ENCODE data around the gene ZBTB9. TPM values are rescaled to one million over a fixed set of nuclear protein-coding genes. Genes with fewer than 3 reads are reported as not detected.

Gene ZBTB9
- polyA plus RNA-seq, 2 of the 4 experiments (the other 2 are of a cell fraction): 6.9 to 9.9 TPM

Small RNA genes within 50 kb of the gene (small RNA-seq; reads per million reads assigned to genes)
- gene ZBTB9: 0 reads per million in 6 experiments

Other genes starting within 250 kb of the ZBTB9 start
- 15.9 and 16.5 TPM in 2 replicates for gene HSD17B8, start 249.9 kb upstream of the ZBTB9 start, polyA plus RNA-seq (2011; rRNA removed)
- gene HSD17B8, start 249.9 kb upstream of the ZBTB9 start, polyA plus RNA-seq (2017; fragmentation: RNase III; extraction: RNeasy Plus Mini Kit Qiagen cat#74134 plus additional on column Dnase treatment): 9.3 to 9.6 TPM (median 9.5 TPM) in 3 replicates
- 12.7 and 14.6 TPM in 2 replicates for gene RING1, start 246.1 kb upstream of the ZBTB9 start, polyA plus RNA-seq (2011; rRNA removed)
- 31.4 to 39.0 TPM (median 35.0 TPM) in 3 replicates for gene RING1, start 246.1 kb upstream of the ZBTB9 start, polyA plus RNA-seq (2017; fragmentation: RNase III; extraction: RNeasy Plus Mini Kit Qiagen cat#74134 plus additional on column Dnase treatment)
- gene VPS52, start 182.7 kb upstream of the ZBTB9 start, polyA plus RNA-seq (2011; rRNA removed): 38.9 and 44.3 TPM in 2 replicates
- gene VPS52, start 182.7 kb upstream of the ZBTB9 start, polyA plus RNA-seq (2017; fragmentation: RNase III; extraction: RNeasy Plus Mini Kit Qiagen cat#74134 plus additional on column Dnase treatment): 22.8 to 28.0 TPM (median 22.8 TPM) in 3 replicates
- 3,426 and 3,692 TPM in 2 replicates for gene RPS18, start 182.5 kb upstream of the ZBTB9 start, polyA plus RNA-seq (2011; rRNA removed)
- 3,611 to 3,881 TPM (median 3,639 TPM) in 3 replicates for gene RPS18, start 182.5 kb upstream of the ZBTB9 start, polyA plus RNA-seq (2017; fragmentation: RNase III; extraction: RNeasy Plus Mini Kit Qiagen cat#74134 plus additional on column Dnase treatment)
- 0.54 and 0.74 TPM in 2 replicates for gene B3GALT4, start 177.5 kb upstream of the ZBTB9 start, polyA plus RNA-seq (2011; rRNA removed)
- gene B3GALT4, start 177.5 kb upstream of the ZBTB9 start, polyA plus RNA-seq (2017; fragmentation: RNase III; extraction: RNeasy Plus Mini Kit Qiagen cat#74134 plus additional on column Dnase treatment): 0.24 to 0.41 TPM (median 0.27 TPM) in 3 replicates
- 35.1 TPM in 2 replicates for gene WDR46, start 165.3 kb upstream of the ZBTB9 start, polyA plus RNA-seq (2011; rRNA removed)
- 88.4 to 91.2 TPM (median 89.6 TPM) in 3 replicates for gene WDR46, start 165.3 kb upstream of the ZBTB9 start, polyA plus RNA-seq (2017; fragmentation: RNase III; extraction: RNeasy Plus Mini Kit Qiagen cat#74134 plus additional on column Dnase treatment)
- gene PFDN6, start 165.0 kb upstream of the ZBTB9 start, polyA plus RNA-seq (2011; rRNA removed): 61.2 and 84.6 TPM in 2 replicates
- 117 to 138 TPM (median 120 TPM) in 3 replicates for gene PFDN6, start 165.0 kb upstream of the ZBTB9 start, polyA plus RNA-seq (2017; fragmentation: RNase III; extraction: RNeasy Plus Mini Kit Qiagen cat#74134 plus additional on column Dnase treatment)
- gene RGL2, start 155.6 kb upstream of the ZBTB9 start, polyA plus RNA-seq (2011; rRNA removed): 11.6 and 12.9 TPM in 2 replicates
- 9.6 to 13.9 TPM (median 12.9 TPM) in 3 replicates for gene RGL2, start 155.6 kb upstream of the ZBTB9 start, polyA plus RNA-seq (2017; fragmentation: RNase III; extraction: RNeasy Plus Mini Kit Qiagen cat#74134 plus additional on column Dnase treatment)
- 16.8 and 17.1 TPM in 2 replicates for gene TAPBP, start 140.5 kb upstream of the ZBTB9 start, polyA plus RNA-seq (2011; rRNA removed)
- gene TAPBP, start 140.5 kb upstream of the ZBTB9 start, polyA plus RNA-seq (2017; fragmentation: RNase III; extraction: RNeasy Plus Mini Kit Qiagen cat#74134 plus additional on column Dnase treatment): 32.2 to 40.0 TPM (median 37.5 TPM) in 3 replicates
- gene ZBTB22, start 136.8 kb upstream of the ZBTB9 start, polyA plus RNA-seq (2011; rRNA removed): 3.2 and 4.2 TPM in 2 replicates
- gene ZBTB22, start 136.8 kb upstream of the ZBTB9 start, polyA plus RNA-seq (2017; fragmentation: RNase III; extraction: RNeasy Plus Mini Kit Qiagen cat#74134 plus additional on column Dnase treatment): 5.1 to 8.4 TPM (median 8.3 TPM) in 3 replicates
- gene DAXX, start 131.6 kb upstream of the ZBTB9 start, polyA plus RNA-seq (2011; rRNA removed): 20.3 and 24.4 TPM in 2 replicates
- 34.5 to 45.8 TPM (median 41.3 TPM) in 3 replicates for gene DAXX, start 131.6 kb upstream of the ZBTB9 start, polyA plus RNA-seq (2017; fragmentation: RNase III; extraction: RNeasy Plus Mini Kit Qiagen cat#74134 plus additional on column Dnase treatment)
- 23.0 and 23.9 TPM in 2 replicates for gene KIFC1, start 62.8 kb upstream of the ZBTB9 start, polyA plus RNA-seq (2011; rRNA removed)
- 29.1 to 33.7 TPM (median 30.5 TPM) in 3 replicates for gene KIFC1, start 62.8 kb upstream of the ZBTB9 start, polyA plus RNA-seq (2017; fragmentation: RNase III; extraction: RNeasy Plus Mini Kit Qiagen cat#74134 plus additional on column Dnase treatment)
- gene PHF1, start 43.6 kb upstream of the ZBTB9 start, polyA plus RNA-seq (2011; rRNA removed): 14.0 and 21.2 TPM in 2 replicates
- 16.6 to 21.6 TPM (median 21.4 TPM) in 3 replicates for gene PHF1, start 43.6 kb upstream of the ZBTB9 start, polyA plus RNA-seq (2017; fragmentation: RNase III; extraction: RNeasy Plus Mini Kit Qiagen cat#74134 plus additional on column Dnase treatment)
- 98.9 and 106 TPM in 2 replicates for gene CUTA, start 36.5 kb upstream of the ZBTB9 start, polyA plus RNA-seq (2011; rRNA removed)
- gene CUTA, start 36.5 kb upstream of the ZBTB9 start, polyA plus RNA-seq (2017; fragmentation: RNase III; extraction: RNeasy Plus Mini Kit Qiagen cat#74134 plus additional on column Dnase treatment): 171 to 175 TPM (median 172 TPM) in 3 replicates
- 2.2 and 3.6 TPM in 2 replicates for gene SYNGAP1, start 34.5 kb upstream of the ZBTB9 start, polyA plus RNA-seq (2011; rRNA removed)
- 6.9 to 10.8 TPM (median 9.2 TPM) in 3 replicates for gene SYNGAP1, start 34.5 kb upstream of the ZBTB9 start, polyA plus RNA-seq (2017; fragmentation: RNase III; extraction: RNeasy Plus Mini Kit Qiagen cat#74134 plus additional on column Dnase treatment)
- 11.9 and 12.6 TPM in 2 replicates for gene BAK1, start 125.7 kb downstream of the ZBTB9 start, polyA plus RNA-seq (2011; rRNA removed)
- gene BAK1, start 125.7 kb downstream of the ZBTB9 start, polyA plus RNA-seq (2017; fragmentation: RNase III; extraction: RNeasy Plus Mini Kit Qiagen cat#74134 plus additional on column Dnase treatment): 16.9 to 19.0 TPM (median 18.8 TPM) in 3 replicates
- gene ITPR3, start 166.7 kb downstream of the ZBTB9 start, polyA plus RNA-seq (2011; rRNA removed): 17.6 and 19.1 TPM in 2 replicates
- 19.0 to 20.8 TPM (median 20.7 TPM) in 3 replicates for gene ITPR3, start 166.7 kb downstream of the ZBTB9 start, polyA plus RNA-seq (2017; fragmentation: RNase III; extraction: RNeasy Plus Mini Kit Qiagen cat#74134 plus additional on column Dnase treatment)

All from A549 (cell line).